K562 (cell line): Measurements from ENCODE around the gene GNS. TPM values are rescaled to one million over a fixed set of nuclear protein-coding genes. Genes with fewer than 3 reads are reported as not detected.
"Not testable (repeated sequence)": the region's sequence is repeated elsewhere in the genome, so short reads cannot be mapped to it uniquely, and the experiment has no call there.

Source experiments
- ATAC-seq: fragments of 200-7000 bp; cut with Tn5 transposase; 3 replicates; pipeline ENCODE4 v1.9.1; 2020; ENCODE audit warnings: moderate library complexity
- BruUV-seq: library from RNA; stranded (reverse); fragments of 400-500 nt; replicated peaks from 2 replicates; lab custom pipeline; 2021; lab: Mats Ljungman, UMichigan
- CTCF ChIA-PET: fragments of 300-600 bp; formaldehyde crosslinking; extraction: SDS; loops from one replicate; lab custom pipeline; 2021; ENCODE audit warnings: low intra/inter-chr PET ratio; lab: Yijun Ruan, JAX
- POLR2A ChIA-PET: fragments of 300-600, 350-650 bp; sonication (Branson Sonifier 250); formaldehyde crosslinking; extraction: SDS; loops from one replicate; lab custom pipeline; 2021; ENCODE audit warnings: antibody characterized with exemption, inconsistent platforms; lab: Yijun Ruan, JAX
- DNase-seq, 4 experiments: peaks; one replicate each; pipeline versions ENCODE4 v3.0.0 to v3.0.0-alpha.2; 2011 to 2018; ENCODE audit warnings: low spot score in 3 of 4, mixed read lengths in 3 of 4; ENCODE audit errors: extremely low read depth in 1 of 4
- FAIRE-seq: peaks from 2 replicates; lab custom pipeline; 2011; peaks lifted over from hg19 to GRCh38; lab: Jason Lieb, UNC
- H2AFZ ChIP-seq: 2 replicates; pipeline ENCODE4 v1.6.0; 2011; ENCODE audit warnings: low read depth, low read length, control low read depth, inconsistent platforms
- H3K27ac ChIP-seq: fragments of 200-600 bp; 3 replicates; pipeline ENCODE4 v1.8.0; 2011; ENCODE audit warnings: low read depth, mild to moderate bottlenecking, control low read depth, inconsistent platforms, low read length, moderate library complexity, mixed read lengths; ENCODE audit errors: extremely low read depth
- H3K27me3 ChIP-seq, 2 experiments: fragments of 300-600 bp in 1 of 2; 2 replicates in 1 of 2; 3 replicates in 1 of 2; pipeline versions ENCODE4 v1.6.0 to v1.8.0; 2011; ENCODE audit warnings: inconsistent platforms in 2 of 2, low read length in 2 of 2, mild to moderate bottlenecking in 1 of 2, mixed read lengths in 1 of 2, moderate library complexity in 1 of 2; ENCODE audit not compliant: control insufficient read depth in 2 of 2, insufficient read depth in 2 of 2
- H3K36me3 ChIP-seq: fragments of 300-600 bp; 3 replicates; pipeline ENCODE4 v1.8.0; 2011; ENCODE audit warnings: mild to moderate bottlenecking, low read length, inconsistent platforms; ENCODE audit not compliant: control insufficient read depth, insufficient read depth
- H3K4me1 ChIP-seq, 2 experiments: fragments of 200-600 bp in 1 of 2; replicated peaks in 1 of 2; 2 replicates in 1 of 2; 3 replicates in 1 of 2; pipeline versions ENCODE4 v1.5.1 to v1.8.0; 2011; ENCODE audit warnings: inconsistent platforms in 2 of 2, low read length in 2 of 2, mild to moderate bottlenecking in 1 of 2, mixed read lengths in 1 of 2, moderate library complexity in 1 of 2; ENCODE audit not compliant: control insufficient read depth in 2 of 2, insufficient read depth in 2 of 2
- H3K4me2 ChIP-seq: 2 replicates; pipeline ENCODE4 v1.6.1; 2011; ENCODE audit warnings: low read length, control low read depth, inconsistent platforms, mixed read lengths; ENCODE audit not compliant: insufficient read depth
- H3K4me3 ChIP-seq: fragments of 200-600 bp; sonication (generic), shearing (Covaris generic); 2 replicates; pipeline ENCODE4 v1.5.1; 2016; ENCODE audit warnings: control low read depth, inconsistent platforms
- H3K79me2 ChIP-seq: fragments of 200-600 bp; 3 replicates; pipeline ENCODE4 v1.8.0; 2011; ENCODE audit warnings: low read length, inconsistent platforms; ENCODE audit not compliant: control insufficient read depth, insufficient read depth
- H3K9ac ChIP-seq, 2 experiments: 2 replicates each; pipeline versions ENCODE4 v1.6.0 to v1.6.1; 2011; ENCODE audit warnings: low read depth in 2 of 2, low read length in 2 of 2, control low read depth in 1 of 2, inconsistent platforms in 1 of 2, mild to moderate bottlenecking in 1 of 2, mixed read lengths in 1 of 2; ENCODE audit not compliant: insufficient read depth in 1 of 2
- H3K9me1 ChIP-seq: one replicate; pipeline ENCODE4 v1.6.0; 2011; ENCODE audit warnings: inconsistent platforms, mild to moderate bottlenecking, low read length, moderate library complexity; ENCODE audit not compliant: control insufficient read depth, insufficient read depth
- H3K9me3 ChIP-seq: replicated peaks from 2 replicates; pipeline ENCODE4 v1.5.1; 2011; ENCODE audit warnings: low read depth, low read length, inconsistent platforms; ENCODE audit not compliant: control insufficient read depth, insufficient read depth
- H4K20me1 ChIP-seq: replicated peaks from 2 replicates; pipeline ENCODE4 v1.6.1; 2011; ENCODE audit warnings: low read length, inconsistent platforms, mixed read lengths; ENCODE audit not compliant: control insufficient read depth, insufficient read depth
- NFATC3 ChIP-seq: fragments of 450-650 bp; IDR thresholded peaks from 2 replicates; pipeline ENCODE4 v1.6.1; 2017; ENCODE audit warnings: mild to moderate bottlenecking
- ZBED1 ChIP-seq: IDR thresholded peaks from 2 replicates; pipeline ENCODE4 v1.6.1; 2014
- WGBS: fragments of 100-300 bp; shearing (Covaris generic); methylation state at CpG from one replicate; pipeline ENCODE4 v1.1.6; 2016; ENCODE audit warnings: low coverage, mixed read lengths; ENCODE audit not compliant: insufficient coverage; ENCODE audit errors: missing lambda C conversion rate; 5-methylcytosine and 5-hydroxymethylcytosine counted together
- in situ Hi-C: fragments of 300-500 bp; cut with MboI; formaldehyde crosslinking; loops from 4 replicates; pipeline ENCODE4 v1.15.0; 2018; ENCODE audit warnings: inconsistent platforms, mixed read lengths
- intact Hi-C: fragments of 100-400 bp; cut with micrococcal nuclease; formaldehyde crosslinking; loops from 2 replicates; pipeline ENCODE4 v1.14.2; 2022
- polyA plus RNA-seq, 8 experiments: library from polyadenylated mRNA; depleted of rRNA in 4 of 8; stranded (reverse) in 5 of 8; unstranded in 3 of 8; fragments of >200 nt; fragmentation: Nextera tagmentation in 2 of 8; fragmentation: Illumina TruSeq in 1 of 8; extraction: Ambion mirVana in 2 of 8; extraction: Trizol in 1 of 8; gene quantifications; 2 replicates each; pipeline versions ENCODE4 v1.2.1 to v1.2.3, GENCODE V29; 2011 to 2014; ENCODE audit warnings: inconsistent platforms in 1 of 8, missing spikeins in 1 of 8
- total RNA-seq, 7 experiments: library from RNA; depleted of rRNA in 6 of 7; stranded (reverse); fragments of >200 nt in 6 of 7; fragmentation: Illumina TruSeq in 2 of 7; extraction: Trizol in 2 of 7; gene quantifications; 2 replicates each; pipeline versions ENCODE4 v1.2.1 to v1.2.3, GENCODE V29; 2011 to 2021; ENCODE audit warnings: low replicate concordance in 1 of 7

The GNS gene
- total and polyA plus RNA-seq, 9 of the 15 experiments (the other 6 are each of a cell fraction or from before 2014, with no cell fraction given): 4.6 to 30.3 (median 18.9) TPM

GRCh38 chr12:64690236-64690635 lies 69.0 kb downstream of the GNS start:
- H3K4me3 ChIP-seq, H3K4me2 ChIP-seq, DNase-seq, ATAC-seq, H3K27ac ChIP-seq, H4K20me1 ChIP-seq, CTCF ChIA-PET, BruUV-seq, intact Hi-C loops, H3K9me1 ChIP-seq, H3K9me3 ChIP-seq, FAIRE-seq, H3K27me3 ChIP-seq, H2AFZ ChIP-seq, H3K79me2 ChIP-seq, H3K9ac ChIP-seq: not testable (repeated sequence)
- H3K4me1 ChIP-seq: peaks cover 12 to 17% of the 10 kb centered on the region in 2 experiments; a peak in 4 of 5 replicates
- in situ Hi-C loops: loop anchor here (5.0 kb wide), 1 partner anchor 138 kb away; no protein-coding TSS in a partner anchor
- WGBS: 99% methylated on average over 6 of the region's 6 CpGs
- POLR2A ChIA-PET: interaction anchor here (1.2 kb wide), 1 partner anchor 44 kb away, joined by 4 read pairs; no protein-coding TSS in a partner anchor
- peaks cover 67% of the 10 kb centered on the region for H3K36me3 ChIP-seq

GRCh38 chr12:64688715-64689114 lies 70.5 kb downstream of the GNS start:
- H3K4me1 ChIP-seq: peaks cover 3 to 5% of the 10 kb centered on the region in 2 experiments; a peak in 2 of 5 replicates
- no peaks in the 10 kb centered on the region for H3K27me3 ChIP-seq
- H3K36me3 ChIP-seq: peaks cover 61% of the 10 kb centered on the region
- TF ChIP-seq NFATC3 (no peak), ZBED1 (no peak)
- FAIRE-seq (no peak), ATAC-seq (no peak), DNase-seq (no peak)
- H3K4me3 ChIP-seq: no peak overlapping the region
- H3K4me2 ChIP-seq: no peak overlapping the region
- 95% methylated on average over 7 of the region's 7 CpGs for WGBS
- ChIA-PET CTCF (no interaction called here), POLR2A (interaction anchor here (1.3 kb wide), 1 partner anchor 27 kb away, joined by 3 read pairs; no protein-coding TSS in a partner anchor)
- in situ Hi-C loops (no loop called here), intact Hi-C loops (no loop called here)
- H3K9me1 ChIP-seq: no peaks in the 10 kb centered on the region
- H3K9ac ChIP-seq: no peak overlapping the region
- no peaks in the 10 kb centered on the region for H4K20me1 ChIP-seq
- H3K9me3 ChIP-seq: no peaks in the 10 kb centered on the region
- 0 out of 3 replicates have a peak, but pooled peaks cover 4% of the 10 kb centered on the region for H3K79me2 ChIP-seq
- H3K27ac ChIP-seq: no peak overlapping the region
- no TSS peak for BruUV-seq
- no peak overlapping the region for H2AFZ ChIP-seq
